Renal cortical epithelial cell (primary cell): ENCODE results near the gene ZFP62. TPM values are rescaled to one million over a fixed set of nuclear protein-coding genes. Genes with fewer than 3 reads are reported as not detected.

Experiments
- total RNA-seq: library from RNA; depleted of rRNA; stranded (reverse); fragments of >200 nt; gene quantifications from 2 replicates; pipeline ENCODE4 v1.2.3, GENCODE V29; 2014

Gene ZFP62
- total RNA-seq, 1 donor from 2014 or later = 37.1 TPM

Other genes with a start within 250 kb of the ZFP62 start
- gene FLT4, start 211.7 kb downstream of the ZFP62 start, total RNA-seq = 0.35 and 0.55 TPM in 2 replicates
- gene OR2Y1, start 121.2 kb downstream of the ZFP62 start, total RNA-seq = not detected in 2 replicates
- gene MGAT1, start 58.5 kb downstream of the ZFP62 start, total RNA-seq = 44.1 and 58.4 TPM in 2 replicates
- gene BTNL8, start 37.9 kb upstream of the ZFP62 start, total RNA-seq = 0.35 TPM in 1 of 2 replicates, not detected in the other
- not detected in 2 replicates for gene BTNL3, start 127.6 kb upstream of the ZFP62 start, total RNA-seq
- not detected in 2 replicates for gene BTNL9, start 179.0 kb upstream of the ZFP62 start, total RNA-seq